GM12878 (cell line): Measurements from ENCODE around the gene TMED5. TPM values are rescaled to one million over a fixed set of nuclear protein-coding genes. Genes with fewer than 3 reads are reported as not detected.

ENCODE experiments used
- ATAC-seq: fragments of 200-7000 bp; cut with Tn5 transposase; 3 replicates; pipeline ENCODE4 v1.9.1; 2020; ENCODE audit warnings: mild to moderate bottlenecking, moderate library complexity
- BruUV-seq: library from RNA; stranded (reverse); fragments of 400-500 nt; replicated peaks from 2 replicates; lab custom pipeline; 2021; lab: Mats Ljungman, UMichigan
- CTCF ChIA-PET: fragments of 300-600 bp; sonication (Branson Sonifier 250); formaldehyde crosslinking; extraction: SDS; loops from one replicate; lab custom pipeline; 2021; ENCODE audit warnings: inconsistent platforms; lab: Yijun Ruan, JAX
- POLR2A ChIA-PET: fragments of 350-600 bp; formaldehyde crosslinking; extraction: SDS; loops from one replicate; lab custom pipeline; 2021; ENCODE audit warnings: inconsistent platforms; lab: Charles Lee
- RAD21 ChIA-PET: fragments of 300-600 bp; sonication (Branson Sonifier 250); formaldehyde crosslinking; loops from one replicate; lab custom pipeline; 2023; ENCODE audit warnings: antibody characterized with exemption; ENCODE audit not compliant: unreplicated experiment; lab: Charles Lee
- SMC1A ChIA-PET: fragments of 300-600 bp; sonication (Branson Sonifier 250); formaldehyde crosslinking; loops from one replicate; lab custom pipeline; 2023; ENCODE audit not compliant: unreplicated experiment, uncharacterized antibody; lab: Charles Lee
- DNase-seq: peaks from one replicate; pipeline ENCODE4 v3.0.0-alpha.2; 2011; ENCODE audit warnings: low read depth, low spot score
- FAIRE-seq: peaks from 3 replicates; lab custom pipeline; 2011; peaks lifted over from hg19 to GRCh38; lab: Jason Lieb, UNC
- H2AFZ ChIP-seq: 2 replicates; pipeline ENCODE4 v1.6.0; 2011; ENCODE audit warnings: low read depth, low read length, control low read depth; ENCODE audit not compliant: control insufficient read depth
- H3K27ac ChIP-seq: 2 replicates; pipeline ENCODE4 v1.5.1; 2011; ENCODE audit warnings: control low read depth; ENCODE audit not compliant: control insufficient read depth, insufficient read depth
- H3K27me3 ChIP-seq, 2 experiments: replicated peaks in 1 of 2; 2 replicates each; pipeline versions ENCODE4 v1.6.0 to v1.6.1; 2011; ENCODE audit warnings: low read length in 1 of 2; ENCODE audit not compliant: control insufficient read depth in 2 of 2, insufficient read depth in 2 of 2
- H3K36me3 ChIP-seq, 2 experiments: 2 replicates each; pipeline ENCODE4 v1.5.1; 2011; ENCODE audit warnings: low read length in 1 of 2; ENCODE audit not compliant: control insufficient read depth in 2 of 2, insufficient read depth in 2 of 2
- H3K4me1 ChIP-seq: 2 replicates; pipeline ENCODE4 v1.6.1; 2011; ENCODE audit warnings: mild to moderate bottlenecking, low read length, moderate library complexity, mixed read lengths; ENCODE audit not compliant: control insufficient read depth, insufficient read depth
- H3K4me2 ChIP-seq: 2 replicates; pipeline ENCODE4 v1.6.0; 2011; ENCODE audit warnings: control low read depth; ENCODE audit not compliant: control insufficient read depth, insufficient read depth
- H3K4me3 ChIP-seq: fragments of 200-600 bp; sonication (generic); 2 replicates; pipeline ENCODE4 v1.5.1; 2016
- H3K79me2 ChIP-seq: 2 replicates; pipeline ENCODE4 v1.6.0; 2011; ENCODE audit warnings: low read length; ENCODE audit not compliant: control insufficient read depth, insufficient read depth
- H3K9ac ChIP-seq: 2 replicates; pipeline ENCODE4 v1.8.0; 2011; ENCODE audit warnings: low read length, control low read depth, mixed read lengths; ENCODE audit not compliant: control insufficient read depth, insufficient read depth
- H3K9me3 ChIP-seq: replicated peaks from 3 replicates; pipeline ENCODE4 v1.5.1; 2011; ENCODE audit warnings: mild to moderate bottlenecking, low read length; ENCODE audit not compliant: control insufficient read depth, insufficient read depth
- H4K20me1 ChIP-seq: 2 replicates; pipeline ENCODE4 v1.6.0; 2011; ENCODE audit not compliant: control insufficient read depth, insufficient read depth
- CBFB ChIP-seq: IDR thresholded peaks from 2 replicates; pipeline ENCODE4 v1.6.1; 2016; ENCODE audit warnings: antibody characterized with exemption, low read depth
- CREB1 ChIP-seq: IDR thresholded peaks from 2 replicates; pipeline ENCODE4 v1.6.1; 2012; ENCODE audit warnings: low read depth, mild to moderate bottlenecking, inconsistent platforms
- RUNX3 ChIP-seq: IDR thresholded peaks from 2 replicates; pipeline ENCODE4 v1.6.1; 2012; ENCODE audit warnings: low read length, inconsistent platforms
- STAT3 ChIP-seq: IDR thresholded peaks from 2 replicates; pipeline ENCODE4 v1.6.1; 2011; ENCODE audit warnings: low read depth, low read length, improper control_type of control experiment
- YY1 ChIP-seq: IDR thresholded peaks from 2 replicates; pipeline ENCODE4 v1.6.1; 2011; ENCODE audit warnings: low read depth, mild to moderate bottlenecking, low read length
- ZNF217 ChIP-seq: fragments of 450-650 bp; IDR thresholded peaks from 2 replicates; pipeline ENCODE4 v1.6.1; 2017; ENCODE audit warnings: antibody characterized with exemption, mild to moderate bottlenecking
- WGBS: methylation state at CpG from one replicate; pipeline ENCODE4 v1.1.6; 2016; ENCODE audit warnings: low lambda C conversion rate; ENCODE audit not compliant: insufficient replicate concordance, insufficient coverage; ENCODE audit errors: missing lambda C conversion rate; 5-methylcytosine and 5-hydroxymethylcytosine counted together
- in situ Hi-C: fragments of 300-500 bp; cut with MboI; formaldehyde crosslinking; loops from 9 replicates; pipeline ENCODE4 v1.14.3; 2018; ENCODE audit warnings: mixed read lengths
- intact Hi-C: fragments of 100-400 bp; cut with micrococcal nuclease; formaldehyde crosslinking; loops from one replicate; pipeline ENCODE4 v1.14.2; 2022; ENCODE audit not compliant: unreplicated experiment
- polyA plus RNA-seq, 11 experiments: library from polyadenylated mRNA; depleted of rRNA in 4 of 11; unstranded in 6 of 11; stranded (reverse) in 5 of 11; fragments of >200 nt; fragmentation: Nextera tagmentation in 4 of 11; fragmentation: Illumina TruSeq in 1 of 11; extraction: Ambion mirVana in 4 of 11; extraction: Trizol in 1 of 11; gene quantifications; 1 replicate in 1 of 11; 2 replicates in 10 of 11; pipeline versions ENCODE4 v1.2.1 to v1.2.3, GENCODE V29; 2011 to 2016; ENCODE audit warnings: inconsistent platforms in 2 of 11, missing spikeins in 2 of 11, low read depth in 1 of 11
- total RNA-seq, 4 experiments: library from RNA; depleted of rRNA in 3 of 4; stranded (reverse); fragments of >200 nt in 3 of 4; fragmentation: Illumina TruSeq in 1 of 4; extraction: Trizol in 1 of 4; gene quantifications; 2 replicates each; pipeline versions ENCODE4 v1.2.1 to v1.2.3, GENCODE V29; 2013 to 2021
- TF ChIP-seq, protein P1 (sequence below): fragments of 450-650 bp; IDR thresholded peaks from 2 replicates; pipeline ENCODE4 v1.6.1; 2016; ENCODE audit warnings: mild to moderate bottlenecking

Gene TMED5
- total and polyA plus RNA-seq, 10 of the 15 experiments (the other 5 are each of a cell fraction or from before 2014, with no cell fraction given), result 18.5 to 80.6 (median 54.0) TPM

DNA sequence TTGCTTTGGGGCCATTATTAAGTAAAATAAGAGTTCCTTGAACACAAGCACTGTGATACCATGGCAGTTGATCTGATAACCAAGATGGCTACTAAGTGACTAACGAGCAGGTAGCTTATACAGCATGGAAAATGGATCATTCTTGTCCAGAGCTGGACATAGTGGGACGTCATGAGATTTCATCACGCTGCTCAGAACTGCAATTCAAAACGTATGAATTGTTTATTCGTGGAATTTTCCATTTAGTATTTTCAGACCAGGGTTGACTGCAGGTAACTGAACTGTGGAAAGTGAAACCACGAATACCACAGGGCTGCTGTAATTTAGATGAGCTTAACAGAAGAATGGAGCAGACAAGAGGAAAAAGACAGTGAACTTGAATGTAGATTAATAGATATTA, 39.2 kb upstream of the TMED5 start:
- peak overlapping the region; percentile 88 for H3K4me2 ChIP-seq
- DNase-seq, result peak; percentile 16

More for the DNA sequence above, 39.2 kb upstream of the TMED5 start:
- intact Hi-C loops (no loop called here), in situ Hi-C loops (no loop called here)
- ATAC-seq (peak; percentile 79), FAIRE-seq (peak; percentile 74)
- RAD21 ChIA-PET, result interaction anchor here (1.9 kb wide), 1 partner anchor 139 kb away, joined by 10 read pairs; no protein-coding TSS in a partner anchor
- Histone ChIP-seq H3K36me3 (peaks cover 2 to 18% of the 10 kb centered on the region in 2 experiments), H2AFZ (peak overlapping the region; percentile 88), H3K27ac (peak overlapping the region; percentile 58; the same call in 1 of the 2 replicates), H3K79me2 (no peaks in the 10 kb centered on the region), H4K20me1 (no peaks in the 10 kb centered on the region), H3K9ac (no peak overlapping the region), H3K4me1 (peaks cover 4% of the 10 kb centered on the region; the same call in 1 of the 2 replicates), H3K27me3 (no peaks in the 10 kb centered on the region), H3K4me3 (no peak overlapping the region), H3K9me3 (peaks cover 2% of the 10 kb centered on the region; the same call in 2 of the 3 replicates)
- 29% methylated on average over 6 of the region's 6 CpGs for WGBS
- SMC1A ChIA-PET, result no interaction called here
- peak; percentile 87 for TF ChIP-seq RUNX3
- no peak for TF ChIP-seq STAT3
- no peak for TF ChIP-seq ZNF217
- 0 out of 2 replicates have a peak, but pooled peaks have one; percentile 32 for TF ChIP-seq CBFB
- TF ChIP-seq YY1, result peak; percentile 67
- peak; percentile 54; the same call in 1 of the 2 replicates for TF ChIP-seq CREB1
- TF ChIP-seq, protein P1, sequence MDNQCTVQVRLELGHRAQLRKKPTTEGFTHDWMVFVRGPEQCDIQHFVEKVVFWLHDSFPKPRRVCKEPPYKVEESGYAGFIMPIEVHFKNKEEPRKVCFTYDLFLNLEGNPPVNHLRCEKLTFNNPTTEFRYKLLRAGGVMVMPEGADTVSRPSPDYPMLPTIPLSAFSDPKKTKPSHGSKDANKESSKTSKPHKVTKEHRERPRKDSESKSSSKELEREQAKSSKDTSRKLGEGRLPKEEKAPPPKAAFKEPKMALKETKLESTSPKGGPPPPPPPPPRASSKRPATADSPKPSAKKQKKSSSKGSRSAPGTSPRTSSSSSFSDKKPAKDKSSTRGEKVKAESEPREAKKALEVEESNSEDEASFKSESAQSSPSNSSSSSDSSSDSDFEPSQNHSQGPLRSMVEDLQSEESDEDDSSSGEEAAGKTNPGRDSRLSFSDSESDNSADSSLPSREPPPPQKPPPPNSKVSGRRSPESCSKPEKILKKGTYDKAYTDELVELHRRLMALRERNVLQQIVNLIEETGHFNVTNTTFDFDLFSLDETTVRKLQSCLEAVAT, result 0 out of 2 replicates have a peak, but pooled peaks have one; percentile 18
- CTCF ChIA-PET, result interaction anchor here (0.5 kb wide), 1 partner anchor 152 kb away, joined by 3 read pairs; no protein-coding TSS in a partner anchor
- no TSS peak for BruUV-seq
- POLR2A ChIA-PET, result interaction anchor here (0.8 kb wide), 1 partner anchor 133 kb away, joined by 10 read pairs; no protein-coding TSS in a partner anchor
